Midbrain (tissue), 1 donor: ENCODE results near the gene AJAP1.

Experiments
- DNase-seq: peaks from one replicate; lab custom pipeline; 2025; lab: John Stamatoyannopoulos, UW

Gene AJAP1

GRCh38 chr1:4734791-4735190, 80.4 kb downstream of the AJAP1 start:
- DNase-seq, result no peak

DNA sequence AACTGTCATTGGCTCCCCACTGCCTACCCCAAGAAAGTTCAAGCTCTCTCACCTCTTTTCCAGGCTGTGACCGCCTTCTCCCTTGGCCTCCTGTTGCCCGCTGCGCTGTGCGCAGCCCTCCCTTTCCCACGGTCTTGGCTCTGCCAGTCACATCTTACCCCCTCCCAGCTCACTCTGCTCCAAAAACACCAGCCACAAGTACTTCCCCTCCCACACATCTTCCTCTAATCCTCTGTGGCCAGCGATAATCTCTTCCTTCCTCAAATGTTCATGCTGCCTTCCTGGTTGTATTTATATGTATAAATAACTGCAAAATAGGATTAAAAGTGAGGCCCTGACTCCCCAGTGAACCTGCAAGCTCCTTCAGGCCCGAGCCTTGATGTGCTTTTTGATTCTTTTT, 81.8 kb downstream of the AJAP1 start:
- no peak for DNase-seq

DNA sequence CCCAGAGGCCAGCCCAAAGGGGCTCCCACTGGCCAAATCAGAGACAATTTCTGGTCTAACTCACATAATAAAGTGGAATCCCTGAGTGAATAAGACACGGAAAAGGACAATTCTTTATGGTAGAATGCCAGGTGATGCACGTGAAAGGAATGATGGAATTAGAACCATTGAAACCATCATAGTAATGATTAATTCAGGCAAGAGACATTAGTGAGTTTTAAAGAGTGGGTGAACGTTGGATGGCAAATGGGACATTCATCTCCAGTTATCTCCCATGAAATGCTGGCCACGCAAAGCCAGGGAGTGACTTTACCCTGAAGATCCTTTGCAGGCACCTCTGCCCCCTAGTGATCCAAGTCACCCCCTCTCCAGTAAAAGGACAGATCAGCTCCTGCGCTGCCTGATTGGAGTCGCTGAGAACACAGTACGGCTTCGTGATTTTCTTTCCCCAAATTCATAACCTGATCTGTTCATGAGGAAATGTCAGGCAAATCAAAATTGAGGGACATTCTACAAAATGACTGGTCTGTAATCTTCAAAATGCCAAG, 87.5 kb downstream of the AJAP1 start:
- peak; percentile 33 for DNase-seq

DNA sequence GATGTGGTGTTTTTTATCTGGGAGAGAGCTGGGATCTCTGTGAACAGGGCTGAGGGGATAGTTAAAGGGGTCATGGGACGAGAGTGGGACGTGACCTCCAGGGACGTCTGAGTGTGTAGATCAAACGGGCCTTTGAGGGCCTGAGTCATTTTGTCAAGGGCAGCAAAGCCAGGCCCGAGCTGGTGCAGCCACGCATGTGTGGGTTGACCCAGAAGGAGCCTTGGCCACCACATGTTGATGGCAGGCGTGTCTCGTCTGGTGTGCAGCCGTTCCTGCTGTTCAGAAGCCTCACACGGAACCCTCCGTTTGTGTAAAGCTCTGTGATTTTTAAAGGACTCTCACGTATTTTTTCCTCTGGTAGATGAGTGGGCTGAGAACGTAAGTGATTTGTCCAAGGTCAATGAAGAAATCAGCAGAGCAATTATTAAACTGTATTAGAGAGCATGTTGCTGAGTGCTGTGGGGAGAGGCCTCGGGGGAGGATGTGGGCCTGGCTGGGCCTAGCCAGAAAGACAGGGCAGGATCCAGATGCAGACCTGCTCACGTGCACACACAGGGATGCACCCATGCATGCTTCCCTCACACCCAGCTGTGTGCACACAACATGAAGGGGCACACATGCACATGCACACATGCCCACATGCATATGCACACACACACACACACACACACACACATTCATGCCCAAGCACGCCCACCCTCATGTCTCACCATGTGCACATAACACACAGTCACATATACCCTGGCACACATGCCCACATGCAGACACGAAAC, 89.8 kb downstream of the AJAP1 start:
- DNase-seq, result no peak

GRCh38 chr1:4745560-4745959, 91.2 kb downstream of the AJAP1 start:
- no peak for DNase-seq

GRCh38 chr1:4749406-4749805, 95.0 kb downstream of the AJAP1 start:
- no peak for DNase-seq

- DNase-seq, result no peak
These were observed 95.8 kb downstream of the AJAP1 start for GRCh38 chr1:4750177-4750576.

- DNase-seq, result peak; percentile 8
These were observed 97.7 kb downstream of the AJAP1 start for GRCh38 chr1:4752059-4752458.

DNA sequence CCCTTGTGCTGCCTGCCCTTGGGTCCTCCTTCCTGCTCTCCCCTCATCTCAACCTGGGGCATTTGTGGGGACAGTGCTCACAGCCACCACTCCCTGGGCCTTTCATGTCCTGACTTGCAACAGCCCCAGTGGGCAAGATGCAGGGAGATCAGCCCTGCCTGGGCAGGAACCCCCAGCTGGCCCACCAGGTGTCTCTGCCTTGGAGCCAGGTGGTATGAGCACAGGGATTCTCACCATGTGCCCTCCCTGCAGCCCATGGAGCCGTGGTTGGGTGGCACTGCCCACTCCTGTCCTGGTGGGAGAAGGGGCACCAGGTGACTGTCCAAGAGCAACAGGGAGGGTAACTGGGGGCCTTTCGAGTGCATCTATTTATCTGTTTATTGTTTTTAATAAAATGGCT, 100.4 kb downstream of the AJAP1 start:
- no peak for DNase-seq

DNA sequence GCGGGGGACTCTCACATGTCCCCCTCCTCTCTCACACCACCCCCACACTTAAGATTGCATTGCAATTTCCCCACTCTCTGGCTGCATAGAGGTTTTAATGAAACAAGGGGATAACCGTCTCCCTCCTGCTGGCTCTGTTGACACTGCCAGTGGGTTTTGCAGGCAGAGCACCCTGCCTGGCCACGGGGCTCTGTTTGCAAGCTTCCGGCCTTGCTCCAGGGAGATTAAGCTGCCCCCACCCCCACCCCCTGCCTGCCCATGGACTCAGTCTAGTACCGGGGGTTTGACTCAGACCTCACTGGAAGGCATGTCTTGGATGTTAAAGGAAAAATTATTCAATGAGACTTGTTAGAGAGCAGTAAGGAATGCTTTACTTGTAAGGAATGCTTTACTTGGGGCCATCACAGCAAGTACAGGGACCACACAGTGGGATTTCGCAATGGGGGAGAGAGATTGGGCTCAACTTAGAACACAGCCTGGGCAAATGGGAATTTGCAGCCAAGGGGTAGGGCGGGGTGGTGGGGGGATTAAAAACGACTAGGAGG, 101.0 kb downstream of the AJAP1 start:
- DNase-seq, result no peak

- DNase-seq, result no peak
These were observed 101.6 kb downstream of the AJAP1 start for GRCh38 chr1:4755864-4756504.

DNA sequence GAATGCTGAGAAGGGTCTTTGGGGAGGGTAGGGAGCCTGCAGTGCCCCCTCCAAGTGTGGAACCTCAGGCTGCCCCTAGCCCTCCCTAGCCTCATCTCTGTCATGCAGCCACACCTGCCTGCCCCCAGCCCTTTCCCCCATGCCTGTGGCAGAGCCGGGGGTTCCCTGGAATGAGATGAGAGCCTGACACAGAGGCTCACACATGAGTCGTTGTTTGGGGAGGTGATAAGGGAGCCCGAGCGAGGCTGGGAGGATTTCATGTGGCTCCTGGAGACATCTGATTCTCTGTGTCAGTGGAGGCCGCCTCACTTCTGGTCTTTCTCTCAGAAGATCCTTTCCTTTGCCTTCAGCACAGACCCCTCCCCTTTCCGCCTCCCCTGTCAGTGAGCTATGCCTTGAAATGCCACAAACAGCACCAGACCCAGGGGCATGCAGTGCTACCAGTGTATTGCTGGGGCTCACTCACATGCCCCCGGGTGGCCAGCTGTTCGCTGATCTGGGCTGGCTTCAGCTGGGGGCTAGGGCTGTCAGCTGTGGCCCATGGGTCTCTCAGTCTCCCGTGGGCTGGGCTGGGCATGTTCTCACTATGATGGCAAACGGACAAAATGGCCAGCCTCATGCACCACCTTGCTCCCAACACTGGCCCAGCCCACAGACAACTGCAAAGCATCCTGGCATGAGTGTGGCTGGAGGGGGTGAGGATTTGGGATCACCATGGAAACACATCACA, 102.6 kb downstream of the AJAP1 start:
- DNase-seq, result no peak

GRCh38 chr1:4759671-4760070, 105.3 kb downstream of the AJAP1 start:
- DNase-seq, result no peak

GRCh38 chr1:4760088-4760487, 105.7 kb downstream of the AJAP1 start:
- no peak for DNase-seq

DNA sequence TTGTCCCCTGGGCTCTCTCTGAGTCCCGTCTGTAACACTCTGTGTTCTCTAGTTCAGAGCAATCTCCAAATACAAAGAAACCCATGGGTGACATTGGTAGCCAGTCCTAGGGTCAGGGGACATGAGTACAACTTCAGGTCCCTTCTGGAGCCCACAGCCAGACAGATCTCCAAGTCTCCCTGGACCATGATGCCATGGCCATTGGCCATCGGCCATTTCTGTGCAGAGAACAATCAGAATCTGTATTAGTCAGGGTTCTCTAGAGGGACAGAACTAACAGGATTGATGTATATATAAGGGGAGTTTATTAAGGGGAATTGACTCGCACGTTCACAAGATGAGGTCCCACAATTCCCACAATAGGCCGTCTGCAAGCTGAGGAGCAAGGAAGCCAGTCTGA, 106.9 kb downstream of the AJAP1 start:
- no peak for DNase-seq

DNA sequence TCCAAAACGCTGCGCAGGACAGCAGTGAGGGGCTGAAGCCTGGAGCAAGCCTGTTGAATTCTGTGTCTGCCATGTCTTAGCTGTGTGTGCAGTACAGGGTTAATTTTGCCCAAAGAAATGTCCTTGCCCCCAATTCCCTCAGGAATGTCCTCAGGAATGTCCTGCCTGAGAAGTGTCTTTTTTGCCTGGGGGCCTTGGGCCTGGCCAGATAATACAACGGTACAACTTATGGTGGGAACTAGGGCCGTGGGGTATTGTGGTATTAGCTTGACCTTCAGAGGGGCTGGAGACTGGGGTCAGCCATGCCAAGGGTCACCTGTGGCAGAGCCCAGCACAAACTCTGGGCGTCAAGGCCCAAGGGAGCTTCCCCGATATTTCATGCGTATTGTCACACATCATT, 107.7 kb downstream of the AJAP1 start:
- DNase-seq, result no peak

- DNase-seq, result no peak
These were observed 112.9 kb downstream of the AJAP1 start for GRCh38 chr1:4767308-4767707.

DNA sequence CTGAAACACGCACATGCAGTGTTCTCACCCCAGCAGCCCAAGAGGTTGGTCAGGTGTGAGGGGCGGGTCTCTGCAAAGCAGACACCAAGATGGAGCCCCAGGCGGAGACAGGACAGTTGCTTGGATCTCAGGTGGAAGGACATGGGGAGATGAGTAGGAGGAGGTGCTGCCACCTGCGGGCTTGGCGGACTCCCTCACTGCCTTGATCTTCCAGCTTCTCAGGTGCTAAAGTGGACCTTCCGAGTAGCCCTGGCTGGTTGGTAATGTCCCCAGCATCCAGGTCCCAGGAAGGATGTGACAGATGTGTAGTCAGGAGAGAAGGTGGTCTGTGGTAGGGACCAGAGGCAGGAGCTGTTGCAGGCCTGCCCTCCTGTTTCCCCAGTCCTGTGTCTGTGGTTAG, 114.1 kb downstream of the AJAP1 start:
- DNase-seq, result no peak

DNA sequence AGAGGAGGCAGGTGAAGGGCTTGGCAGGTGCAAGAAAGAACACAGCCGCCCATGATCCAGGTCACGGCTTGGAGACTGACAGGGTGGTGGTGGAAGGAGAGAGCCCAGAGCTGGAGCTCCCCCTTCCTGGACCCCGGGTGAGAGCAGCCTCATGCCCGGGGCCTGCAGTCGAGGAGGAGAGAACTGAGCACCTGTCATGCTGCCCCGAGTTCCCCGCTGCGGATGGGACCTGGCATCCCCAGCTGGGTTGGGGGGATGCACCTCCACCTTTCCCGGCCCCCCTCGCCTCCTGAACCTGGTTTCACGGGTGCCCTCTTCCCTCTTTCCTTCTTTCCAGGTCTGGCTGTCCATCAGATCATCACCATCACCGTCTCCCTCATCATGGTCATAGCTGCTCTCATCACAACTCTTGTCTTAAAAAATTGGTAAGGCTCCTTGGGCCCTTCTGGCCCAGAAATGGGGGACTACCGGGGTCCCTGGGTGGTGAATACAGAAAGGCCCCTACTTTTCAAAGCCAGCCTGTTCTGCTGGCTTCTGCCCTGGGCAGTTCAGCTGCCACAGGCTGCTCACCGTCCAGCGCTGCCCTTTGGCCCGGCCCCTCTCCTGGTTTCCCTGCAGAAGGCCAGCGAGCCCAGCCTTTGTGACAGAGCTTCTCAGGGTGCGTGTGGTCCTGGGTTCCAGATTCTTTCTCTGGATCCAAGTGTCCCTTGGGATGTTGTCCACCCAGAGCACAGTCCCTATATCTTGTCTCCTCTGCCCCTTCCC, 115.3 kb downstream of the AJAP1 start:
- DNase-seq, result no peak

- no peak for DNase-seq
These were observed 116.3 kb downstream of the AJAP1 start for GRCh38 chr1:4770713-4771112.

GRCh38 chr1:4771267-4771666, 116.9 kb downstream of the AJAP1 start:
- no peak for DNase-seq

DNA sequence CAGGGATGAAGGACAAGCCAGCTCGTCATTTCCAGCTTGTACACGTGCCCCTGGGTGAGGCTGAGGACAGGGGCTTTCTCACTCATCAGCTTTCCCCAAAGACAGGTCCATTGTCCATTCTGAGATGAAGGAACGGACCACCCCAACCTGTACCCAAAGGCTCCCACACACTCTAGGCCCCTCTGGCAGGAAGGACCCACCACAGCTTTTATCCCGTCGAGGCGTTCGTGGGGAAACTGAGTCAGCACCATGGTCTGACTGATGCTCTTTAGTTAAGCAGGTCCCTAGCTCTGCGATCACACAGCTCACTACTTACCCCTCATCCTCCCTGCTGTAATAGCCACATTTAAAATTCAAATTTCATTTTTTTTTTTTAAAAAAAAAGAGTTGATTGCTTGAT, 117.3 kb downstream of the AJAP1 start:
- no peak for DNase-seq
